ENCODE data around the gene CIT. TPM values are rescaled to one million over a fixed set of nuclear protein-coding genes. Genes with fewer than 3 reads are reported as not detected.

Gene CIT
- total RNA-seq, 6 experiments from 2014 or later: 1.8 to 12.8 (median 3.3) TPM

DNA sequence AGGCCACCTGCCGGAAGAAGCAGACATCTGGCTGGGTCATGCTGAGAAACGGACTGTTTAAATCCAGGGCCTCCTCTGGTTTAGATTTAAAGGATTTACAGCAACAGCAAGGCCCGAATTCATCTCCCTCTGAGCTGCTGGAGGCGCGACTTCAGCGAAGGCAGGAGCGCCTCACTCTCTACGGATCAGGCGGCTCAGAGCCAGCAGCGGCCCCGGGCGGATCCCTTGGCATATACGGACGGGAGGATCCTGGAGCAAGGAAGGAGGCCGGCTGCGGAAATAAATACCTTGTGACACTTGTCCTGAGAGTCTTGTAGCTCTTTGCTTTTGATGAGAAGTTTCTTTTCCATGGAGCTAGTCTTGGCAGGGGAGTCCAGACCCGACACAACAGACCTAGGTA lies 92.4 kb downstream of the CIT start:
- Histone ChIP-seq H3K4me3 (no peak overlapping the region), H3K27me3 (no peaks in the 10 kb centered on the region), H3K27ac (no peak overlapping the region), H3K36me3 (no peaks in the 10 kb centered on the region), H3K9me3 (no peaks in the 10 kb centered on the region), H3K4me1 (no peaks in the 10 kb centered on the region)
- DNase-seq (no peak), ATAC-seq (no peak)
- TF ChIP-seq, protein P1, sequence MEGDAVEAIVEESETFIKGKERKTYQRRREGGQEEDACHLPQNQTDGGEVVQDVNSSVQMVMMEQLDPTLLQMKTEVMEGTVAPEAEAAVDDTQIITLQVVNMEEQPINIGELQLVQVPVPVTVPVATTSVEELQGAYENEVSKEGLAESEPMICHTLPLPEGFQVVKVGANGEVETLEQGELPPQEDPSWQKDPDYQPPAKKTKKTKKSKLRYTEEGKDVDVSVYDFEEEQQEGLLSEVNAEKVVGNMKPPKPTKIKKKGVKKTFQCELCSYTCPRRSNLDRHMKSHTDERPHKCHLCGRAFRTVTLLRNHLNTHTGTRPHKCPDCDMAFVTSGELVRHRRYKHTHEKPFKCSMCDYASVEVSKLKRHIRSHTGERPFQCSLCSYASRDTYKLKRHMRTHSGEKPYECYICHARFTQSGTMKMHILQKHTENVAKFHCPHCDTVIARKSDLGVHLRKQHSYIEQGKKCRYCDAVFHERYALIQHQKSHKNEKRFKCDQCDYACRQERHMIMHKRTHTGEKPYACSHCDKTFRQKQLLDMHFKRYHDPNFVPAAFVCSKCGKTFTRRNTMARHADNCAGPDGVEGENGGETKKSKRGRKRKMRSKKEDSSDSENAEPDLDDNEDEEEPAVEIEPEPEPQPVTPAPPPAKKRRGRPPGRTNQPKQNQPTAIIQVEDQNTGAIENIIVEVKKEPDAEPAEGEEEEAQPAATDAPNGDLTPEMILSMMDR (IDR thresholded peaks at IDR 0.05): no peak
- no peak for TF ChIP-seq POLR2A (IDR thresholded peaks at IDR 0.05)
- WGBS (ENCODE audit: insufficient coverage, low coverage, low lambda C conversion rate, missing lambda C conversion rate): 80% methylated on average over 2 of the region's 17 CpGs
- intact Hi-C loops (cut with DNase I): loop anchor here (10.0 kb wide), 1 partner anchor 120 kb away; the partner anchor contains the start of gene PRKAB1 (in 2 of the 2)

DNA sequence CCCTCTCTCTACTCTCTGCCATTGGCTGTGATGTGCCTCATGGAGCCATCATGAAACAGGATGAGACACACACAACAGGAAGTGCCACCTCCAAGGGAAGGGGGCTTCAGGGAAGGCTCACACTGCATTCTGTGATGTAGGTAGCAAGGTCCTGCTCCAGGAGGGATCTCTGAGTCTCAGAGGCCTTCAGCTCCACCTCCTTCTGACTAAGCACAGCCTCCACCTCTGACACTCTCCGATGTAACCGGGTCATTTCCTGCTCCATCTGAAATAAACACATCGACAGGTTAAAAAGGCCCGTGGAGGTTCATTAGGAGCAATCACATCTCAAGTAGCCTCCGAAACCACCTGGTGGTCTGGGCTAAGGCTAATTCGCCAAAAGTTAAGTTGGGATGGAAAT lies 93.3 kb downstream of the CIT start:
- no CpG with 5 or more reads among the region's 6 CpGs for WGBS (ENCODE audit: insufficient coverage, low coverage, low lambda C conversion rate, missing lambda C conversion rate)
- Histone ChIP-seq H3K36me3 (no peaks in the 10 kb centered on the region), H3K27me3 (no peaks in the 10 kb centered on the region), H3K9me3 (no peaks in the 10 kb centered on the region), H3K4me1 (no peaks in the 10 kb centered on the region), H3K27ac (no peak overlapping the region), H3K4me3 (no peak overlapping the region)
- intact Hi-C loops (cut with DNase I): loop anchor here (10.0 kb wide), 1 partner anchor 119 kb away; the partner anchor contains the start of gene PRKAB1 (in 2 of the 2)
- no peak for ATAC-seq
- TF ChIP-seq POLR2A (IDR thresholded peaks at IDR 0.05): no peak
- TF ChIP-seq, protein P1 (IDR thresholded peaks at IDR 0.05): no peak
- no peak for DNase-seq

DNA sequence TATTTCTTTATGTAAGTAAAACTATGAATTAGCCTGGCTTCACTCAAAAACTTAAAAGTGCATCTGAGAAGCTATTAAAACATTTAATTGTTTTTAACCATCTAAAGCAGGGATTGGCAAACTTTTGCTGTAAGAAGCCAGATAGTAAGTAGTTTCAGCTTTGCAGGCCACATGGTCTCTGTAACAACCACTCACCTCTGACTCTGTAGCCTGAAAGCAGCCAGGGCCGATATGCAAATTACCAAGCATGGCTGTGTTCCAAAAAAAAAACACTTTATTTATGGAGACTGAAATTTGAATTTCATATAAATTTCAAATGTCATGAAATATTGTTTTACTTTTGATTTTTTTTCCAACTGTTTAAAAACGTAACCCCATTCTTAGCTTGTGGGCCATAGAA lies 95.3 kb downstream of the CIT start:
- intact Hi-C loops (cut with DNase I): loop anchor here (10.0 kb wide), 1 partner anchor 117 kb away; the partner anchor contains the start of gene PRKAB1 (in 2 of the 2)
- no peak for ATAC-seq
- TF ChIP-seq POLR2A (IDR thresholded peaks at IDR 0.05): no peak
- TF ChIP-seq, protein P1 (IDR thresholded peaks at IDR 0.05): no peak
- Histone ChIP-seq H3K4me3 (no peak overlapping the region), H3K36me3 (no peaks in the 10 kb centered on the region), H3K9me3 (no peaks in the 10 kb centered on the region), H3K4me1 (no peaks in the 10 kb centered on the region), H3K27me3 (no peaks in the 10 kb centered on the region), H3K27ac (no peak overlapping the region)
- WGBS (ENCODE audit: insufficient coverage, low coverage, low lambda C conversion rate, missing lambda C conversion rate): 78% methylated on average over 2 of the region's 2 CpGs
- DNase-seq: no peak

DNA sequence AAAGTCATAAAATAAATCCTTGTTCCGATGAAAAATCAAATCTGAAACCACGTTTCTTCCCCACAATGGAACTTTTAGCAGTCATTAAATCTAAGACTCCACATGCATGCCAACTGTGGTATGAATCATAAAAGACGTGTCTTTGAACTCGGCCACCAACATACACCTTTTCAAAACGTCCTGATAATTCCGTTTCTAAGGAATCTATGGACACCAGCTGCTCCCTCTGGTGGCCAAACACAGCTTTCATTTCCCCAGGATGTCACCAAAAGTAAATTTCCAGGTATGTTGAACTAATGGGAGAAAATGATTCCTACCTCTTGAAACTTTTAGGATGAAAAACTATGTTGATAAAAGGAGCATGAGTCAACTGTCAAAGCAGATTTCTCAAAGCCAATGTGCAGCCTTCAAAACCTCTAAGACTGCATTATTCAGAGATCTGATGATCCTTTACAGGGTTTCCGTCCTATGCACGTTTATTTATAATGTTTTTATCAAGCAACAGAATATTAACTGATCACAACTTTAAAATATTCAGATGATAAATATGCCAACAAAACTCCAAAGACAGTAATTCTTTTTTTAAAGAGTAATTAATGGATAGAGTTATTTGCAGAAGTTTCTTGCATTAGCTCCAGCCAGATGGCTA lies 96.2 kb downstream of the CIT start:
- 33% methylated on average over 8 of the region's 8 CpGs for WGBS (ENCODE audit: insufficient coverage, low coverage, low lambda C conversion rate, missing lambda C conversion rate)
- peak; percentile 86 to 94 (median 88) for ATAC-seq
- H3K4me3 ChIP-seq: no peak overlapping the region

More for the DNA sequence above, 96.2 kb downstream of the CIT start:
- no peaks in the 10 kb centered on the region for H3K9me3 ChIP-seq
- DNase-seq: peak; percentile 54 to 60 (median 56)
- no peak overlapping the region for H3K27ac ChIP-seq
- no peak for TF ChIP-seq POLR2A (IDR thresholded peaks at IDR 0.05)
- TF ChIP-seq, protein P1 (IDR thresholded peaks at IDR 0.05): peak; percentile 76 to 86 (median 82)
- no peaks in the 10 kb centered on the region for H3K36me3 ChIP-seq
- H3K4me1 ChIP-seq: no peaks in the 10 kb centered on the region
- intact Hi-C loops (cut with DNase I): loop anchor here (10.0 kb wide), 1 partner anchor 116 kb away; the partner anchor contains the start of gene PRKAB1 (in 2 of the 2)
- H3K27me3 ChIP-seq: no peaks in the 10 kb centered on the region
